Activated CD8-positive, alpha-beta T cell treated with anti-CD3 and anti-CD28 coated beads for 36 hours (primary cell): ENCODE results near the gene APAF1. TPM values are rescaled to one million over a fixed set of nuclear protein-coding genes. Genes with fewer than 3 reads are reported as not detected.

Experiments
- ATAC-seq: fragments of 200-7000 bp; cut with Tn5 transposase; one replicate; pipeline ENCODE4 v1.10.0; 2021; ENCODE audit warnings: mild to moderate bottlenecking, moderate library complexity
- CTCF ChIA-PET: fragments of 350-600 bp; sonication (Branson Sonifier 250); formaldehyde crosslinking; loops from one replicate; lab custom pipeline; 2021; ENCODE audit warnings: antibody characterized with exemption; lab: Charles Lee
- POLR2A ChIA-PET: fragments of 350-600 bp; sonication (Branson Sonifier 250); formaldehyde crosslinking; loops from one replicate; lab custom pipeline; 2021; ENCODE audit warnings: antibody characterized with exemption; lab: Charles Lee
- DNase-seq: peaks from one replicate; pipeline ENCODE4 v3.0.0-alpha.2; 2020
- H3K27ac Mint-ChIP-seq: one replicate; pipeline ENCODE4 v1.8.0; 2021; ENCODE audit warnings: mild to moderate bottlenecking, mixed read lengths
- H3K27me3 Mint-ChIP-seq: one replicate; pipeline ENCODE4 v1.8.0; 2021; ENCODE audit warnings: mixed read lengths
- H3K36me3 Mint-ChIP-seq: one replicate; pipeline ENCODE4 v1.8.0; 2021; ENCODE audit warnings: low read depth, mixed read lengths
- H3K4me1 Mint-ChIP-seq: one replicate; pipeline ENCODE4 v1.8.0; 2021; ENCODE audit warnings: low read depth, mixed read lengths
- H3K4me3 Mint-ChIP-seq: one replicate; pipeline ENCODE4 v1.8.0; 2021; ENCODE audit warnings: mild to moderate bottlenecking, moderate library complexity, mixed read lengths
- H3K9me3 Mint-ChIP-seq: one replicate; pipeline ENCODE4 v1.8.0; 2021; ENCODE audit warnings: mixed read lengths
- intact Hi-C: fragments of 100-400 bp; cut with micrococcal nuclease; formaldehyde crosslinking; loops from one replicate; pipeline ENCODE4 v1.10.0; 2022
- total RNA-seq, 2 experiments: library from RNA; stranded (reverse); gene quantifications; one replicate each; pipeline ENCODE4 v1.2.3, GENCODE V29; 2021
- TF ChIP-seq, protein P1 (sequence below): fragments of 200-600 bp; IDR thresholded peaks from one replicate; pipeline ENCODE4 v1.8.0; 2022; ENCODE audit warnings: antibody characterized with exemption, mild to moderate bottlenecking

APAF1 gene
- total RNA-seq, 2 experiments from 2014 or later = 14.3 to 17.9 TPM

DNA sequence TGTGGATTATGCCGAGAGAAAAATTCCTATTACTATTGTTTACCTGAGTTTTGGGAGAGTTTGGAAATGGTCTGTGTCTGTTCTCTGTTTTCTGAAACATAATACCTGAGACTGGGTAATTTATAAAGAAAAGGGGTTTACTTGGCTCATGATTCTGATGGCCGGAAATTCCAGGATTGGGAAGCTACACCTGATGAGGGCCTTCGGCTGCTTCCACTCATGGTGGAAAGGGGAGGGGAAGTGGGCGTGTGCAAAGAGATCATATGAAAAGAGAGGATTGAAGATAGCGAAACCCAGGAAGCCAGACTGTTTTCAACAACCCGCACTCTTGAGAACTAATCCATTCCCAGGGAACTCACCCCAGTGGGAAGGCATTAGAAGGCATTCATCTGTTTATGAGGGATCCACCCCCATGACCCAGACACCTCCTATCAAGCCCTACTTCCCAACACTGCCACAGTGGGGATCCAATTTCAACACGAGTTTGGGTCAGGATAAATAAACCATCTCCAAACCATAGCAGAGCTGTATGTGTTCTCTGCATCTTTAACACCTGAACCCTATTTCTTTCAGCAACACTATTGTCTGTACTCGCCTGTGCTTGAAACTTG, 51.1 kb downstream of the APAF1 start:
- Mint-ChIP-seq H3K9me3 (no peaks in the 10 kb centered on the region), H3K36me3 (peaks cover 28% of the 10 kb centered on the region), H3K4me1 (peaks cover 13% of the 10 kb centered on the region), H3K4me3 (no peak overlapping the region), H3K27me3 (no peaks in the 10 kb centered on the region), H3K27ac (no peak overlapping the region)
- ATAC-seq (no peak), DNase-seq (no peak)
- ChIA-PET CTCF (no interaction called here), POLR2A (interaction anchor here (1.3 kb wide), 1 partner anchor 17 kb away, joined by 4 read pairs; no protein-coding TSS in a partner anchor)
- intact Hi-C loops = loop anchor here (5.0 kb wide), 1 partner anchor 301 kb away; no protein-coding TSS in a partner anchor
- TF ChIP-seq, protein P1, sequence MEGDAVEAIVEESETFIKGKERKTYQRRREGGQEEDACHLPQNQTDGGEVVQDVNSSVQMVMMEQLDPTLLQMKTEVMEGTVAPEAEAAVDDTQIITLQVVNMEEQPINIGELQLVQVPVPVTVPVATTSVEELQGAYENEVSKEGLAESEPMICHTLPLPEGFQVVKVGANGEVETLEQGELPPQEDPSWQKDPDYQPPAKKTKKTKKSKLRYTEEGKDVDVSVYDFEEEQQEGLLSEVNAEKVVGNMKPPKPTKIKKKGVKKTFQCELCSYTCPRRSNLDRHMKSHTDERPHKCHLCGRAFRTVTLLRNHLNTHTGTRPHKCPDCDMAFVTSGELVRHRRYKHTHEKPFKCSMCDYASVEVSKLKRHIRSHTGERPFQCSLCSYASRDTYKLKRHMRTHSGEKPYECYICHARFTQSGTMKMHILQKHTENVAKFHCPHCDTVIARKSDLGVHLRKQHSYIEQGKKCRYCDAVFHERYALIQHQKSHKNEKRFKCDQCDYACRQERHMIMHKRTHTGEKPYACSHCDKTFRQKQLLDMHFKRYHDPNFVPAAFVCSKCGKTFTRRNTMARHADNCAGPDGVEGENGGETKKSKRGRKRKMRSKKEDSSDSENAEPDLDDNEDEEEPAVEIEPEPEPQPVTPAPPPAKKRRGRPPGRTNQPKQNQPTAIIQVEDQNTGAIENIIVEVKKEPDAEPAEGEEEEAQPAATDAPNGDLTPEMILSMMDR = no peak

DNA sequence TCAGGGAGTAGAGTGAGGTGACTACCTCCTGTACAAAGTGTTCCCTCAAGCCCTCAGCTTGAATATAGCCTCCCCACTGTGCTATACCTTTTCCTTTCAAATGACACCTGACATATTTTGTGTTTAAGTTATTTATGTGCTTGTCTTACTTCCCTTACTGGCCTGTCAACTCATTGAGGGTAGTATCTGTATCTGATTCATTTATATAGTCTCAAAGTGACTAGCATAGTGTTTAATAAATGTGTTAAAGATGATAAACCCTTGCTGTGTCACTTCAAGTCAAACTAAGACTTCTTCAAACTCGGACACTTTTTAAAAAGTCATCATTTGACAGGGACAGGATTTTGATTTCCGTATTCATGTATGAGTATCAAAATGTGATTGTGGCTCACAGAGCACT, 52.1 kb downstream of the APAF1 start:
- POLR2A ChIA-PET = no interaction called here
- TF ChIP-seq, protein P1 = no peak
- CTCF ChIA-PET = no interaction called here
- Mint-ChIP-seq H3K27me3 (no peaks in the 10 kb centered on the region), H3K9me3 (no peaks in the 10 kb centered on the region), H3K36me3 (peaks cover 21% of the 10 kb centered on the region), H3K4me1 (peaks cover 8% of the 10 kb centered on the region), H3K27ac (no peak overlapping the region), H3K4me3 (no peak overlapping the region)
- DNase-seq (no peak), ATAC-seq (no peak)
- intact Hi-C loops = loop anchor here (5.0 kb wide), 1 partner anchor 300 kb away; no protein-coding TSS in a partner anchor

DNA sequence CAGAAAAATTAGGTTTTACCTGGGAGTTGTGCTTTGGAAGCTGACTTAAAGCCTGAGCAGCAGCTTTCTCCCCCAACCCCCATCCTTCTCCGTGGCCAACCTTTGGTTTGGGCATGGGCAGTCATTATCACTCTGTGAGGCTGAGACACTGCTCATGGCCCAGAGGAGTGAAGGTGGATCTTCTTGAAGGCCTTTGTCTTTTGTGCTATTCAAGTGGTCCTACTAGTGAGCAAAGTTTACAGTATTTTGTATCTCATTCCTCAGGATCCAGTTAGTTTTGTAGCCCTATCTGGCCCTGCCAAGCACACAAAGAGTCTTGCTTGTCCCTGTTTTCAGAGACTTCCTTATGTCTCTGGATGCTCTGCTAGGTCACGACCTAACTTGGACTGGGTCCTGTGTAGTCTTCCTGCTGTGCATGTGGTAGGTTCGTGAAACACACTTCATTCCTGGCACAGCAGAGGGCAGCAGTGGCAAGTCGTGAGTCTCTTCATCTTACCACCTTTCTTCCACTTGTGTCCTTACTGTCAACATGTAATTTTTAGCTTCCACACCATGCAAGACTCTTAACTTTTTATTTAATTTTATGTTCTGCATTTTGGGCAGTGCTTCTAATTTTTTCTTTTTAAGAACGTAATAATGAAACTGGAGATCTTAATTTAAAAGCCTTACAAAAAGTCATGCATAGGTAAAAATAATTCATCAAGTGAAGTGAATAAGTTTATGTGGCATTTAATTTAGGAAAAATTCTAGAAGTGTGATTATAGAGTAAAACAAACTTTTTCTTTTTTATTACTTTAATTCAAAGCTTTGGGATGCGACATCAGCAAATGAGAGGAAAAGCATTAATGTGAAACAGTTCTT, 53.7 kb downstream of the APAF1 start:
- CTCF ChIA-PET = interaction anchor here (0.6 to 2.5 kb wide), 10 partner anchors 10 to 307 kb away, joined by 3 to 16 read pairs (median 4); no protein-coding TSS in a partner anchor
- H3K27me3 Mint-ChIP-seq = no peaks in the 10 kb centered on the region
- DNase-seq = peak; percentile 66

DNA sequence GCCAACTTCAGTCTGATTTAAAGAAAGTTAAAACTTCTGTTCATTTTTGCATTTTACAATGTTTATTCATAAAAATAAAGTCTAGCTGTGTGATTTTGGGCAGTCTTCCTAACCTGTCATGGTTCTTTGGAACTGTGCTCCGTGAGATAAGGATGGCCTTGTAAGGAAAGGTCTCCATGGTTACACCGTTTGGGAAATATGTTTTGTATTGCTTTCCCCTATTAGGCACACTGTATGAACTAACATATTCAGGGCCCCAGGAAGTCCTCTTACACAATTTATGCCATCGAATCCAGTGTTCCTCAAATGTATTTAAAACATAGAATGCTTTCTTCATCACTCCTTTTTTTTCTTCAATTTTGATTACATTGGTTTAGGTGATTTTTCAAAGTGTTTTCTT, 54.5 kb downstream of the APAF1 start:
- no peak overlapping the region for H3K27ac Mint-ChIP-seq
- H3K9me3 Mint-ChIP-seq = no peaks in the 10 kb centered on the region
- POLR2A ChIA-PET = no interaction called here
- CTCF ChIA-PET = interaction anchor here (0.6 to 2.5 kb wide), 10 partner anchors 10 to 306 kb away, joined by 3 to 16 read pairs (median 4); no protein-coding TSS in a partner anchor
- peaks cover 7% of the 10 kb centered on the region for H3K36me3 Mint-ChIP-seq
- intact Hi-C loops = loop anchor here (5.0 kb wide), 1 partner anchor 298 kb away; no protein-coding TSS in a partner anchor
- no peaks in the 10 kb centered on the region for H3K27me3 Mint-ChIP-seq
- ATAC-seq (no peak), DNase-seq (no peak)
- H3K4me3 Mint-ChIP-seq = no peak overlapping the region
- TF ChIP-seq, protein P1 = no peak
- H3K4me1 Mint-ChIP-seq = peaks cover 5% of the 10 kb centered on the region

More for the DNA sequence above, 53.7 kb downstream of the APAF1 start:
- intact Hi-C loops = loop anchor here (5.0 kb wide), 1 partner anchor 298 kb away; no protein-coding TSS in a partner anchor
- Mint-ChIP-seq H3K27ac (no peak overlapping the region), H3K4me3 (no peak overlapping the region), H3K4me1 (peaks cover 8% of the 10 kb centered on the region), H3K36me3 (peaks cover 10% of the 10 kb centered on the region), H3K9me3 (no peaks in the 10 kb centered on the region)
- TF ChIP-seq, protein P1 = peak; percentile 65
- POLR2A ChIA-PET = no interaction called here
- peak; percentile 94 for ATAC-seq
